Panc1 (cell line): Measurements from ENCODE around the gene PSEN2. TPM values are rescaled to one million over a fixed set of nuclear protein-coding genes. Genes with fewer than 3 reads are reported as not detected.

Source experiments
- ATAC-seq: fragments of 200-7000 bp; cut with Tn5 transposase; 2 replicates; pipeline ENCODE4 v1.9.1; 2020; ENCODE audit warnings: mild to moderate bottlenecking, moderate library complexity
- BruUV-seq: library from RNA; stranded (reverse); fragments of 400-500 nt; replicated peaks from 2 replicates; lab custom pipeline; 2021; lab: Mats Ljungman, UMichigan
- CTCF ChIA-PET: fragments of 300-600 bp; sonication (Branson Sonifier 250); formaldehyde crosslinking; loops from one replicate; lab custom pipeline; 2022; ENCODE audit warnings: antibody characterized with exemption; lab: Charles Lee
- POLR2A ChIA-PET: fragments of 300-600 bp; sonication (Branson Sonifier 250); formaldehyde crosslinking; loops from one replicate; lab custom pipeline; 2022; ENCODE audit warnings: antibody characterized with exemption; lab: Charles Lee
- DNase-seq: peaks from one replicate; pipeline ENCODE4 v3.0.0-alpha.2; 2010; ENCODE audit warnings: low read depth, low spot score
- H3K27ac ChIP-seq: 2 replicates; pipeline ENCODE4 v1.5.1; 2011; ENCODE audit warnings: mild to moderate bottlenecking, low read length, inconsistent platforms
- H3K27me3 ChIP-seq: fragments of 200-500 bp; sonication (Bioruptor generic); 2 replicates; pipeline ENCODE4 v1.6.0; 2014; ENCODE audit warnings: low read length, inconsistent platforms; ENCODE audit not compliant: control insufficient read depth, insufficient read depth
- H3K36me3 ChIP-seq: fragments of 200-500 bp; sonication (Bioruptor generic); 2 replicates; pipeline ENCODE4 v1.5.1; 2014; ENCODE audit warnings: inconsistent platforms, mild to moderate bottlenecking, low read length, moderate library complexity; ENCODE audit not compliant: control insufficient read depth, insufficient read depth
- H3K4me1 ChIP-seq: 2 replicates; pipeline ENCODE4 v1.5.1; 2011; ENCODE audit warnings: inconsistent platforms, mild to moderate bottlenecking, low read length, moderate library complexity; ENCODE audit not compliant: control insufficient read depth, insufficient read depth
- H3K4me3 ChIP-seq, 2 experiments: 2 replicates each; pipeline ENCODE4 v1.5.1; 2011 to 2012; ENCODE audit warnings: low read depth in 2 of 2, low read length in 2 of 2, mild to moderate bottlenecking in 2 of 2, inconsistent platforms in 1 of 2, moderate library complexity in 1 of 2
- H3K9me3 ChIP-seq: fragments of 200-500 bp; sonication (Bioruptor generic); 2 replicates; pipeline ENCODE4 v1.5.1; 2014; ENCODE audit warnings: low read depth, mild to moderate bottlenecking, inconsistent platforms, low read length, moderate library complexity; ENCODE audit not compliant: control insufficient read depth, insufficient read depth
- CTCF ChIP-seq: fragments of 450-650 bp; IDR thresholded peaks from 2 replicates; pipeline ENCODE4 v1.5.1; 2017; ENCODE audit warnings: mild to moderate bottlenecking
- POLR2AphosphoS5 ChIP-seq: IDR thresholded peaks from 2 replicates; pipeline ENCODE4 v1.6.1; 2012; ENCODE audit warnings: mild to moderate bottlenecking, low read depth, low read length, moderate library complexity
- REST ChIP-seq, 2 experiments: IDR thresholded peaks; 2 replicates each; pipeline ENCODE4 v1.6.1; 2011 to 2012; ENCODE audit warnings: low read depth in 2 of 2, control low read depth in 1 of 2, low read length in 1 of 2, mild to moderate bottlenecking in 1 of 2, moderate library complexity in 1 of 2; ENCODE audit not compliant: insufficient read depth in 1 of 2
- SIN3A ChIP-seq: IDR thresholded peaks from 2 replicates; pipeline ENCODE4 v1.6.1; 2012; ENCODE audit warnings: low read depth, mild to moderate bottlenecking, low read length, moderate library complexity, borderline replicate concordance; ENCODE audit not compliant: insufficient read depth
- TCF7L2 ChIP-seq: IDR thresholded peaks from 2 replicates; pipeline ENCODE4 v1.6.1; 2011; ENCODE audit warnings: mild to moderate bottlenecking, low read depth, low read length, inconsistent platforms
- in situ Hi-C: cut with HindIII; loops from 2 replicates; pipeline ENCODE4 v1.10.0; 2016; ENCODE audit warnings: low sequenced_read_pairs, low pct_unique_long_range_greater_than_20kb
- intact Hi-C: fragments of 100-400 bp; cut with micrococcal nuclease; formaldehyde crosslinking; loops from one replicate; pipeline ENCODE4 v1.10.0; 2022; ENCODE audit not compliant: unreplicated experiment
- total RNA-seq: library from RNA; stranded (reverse); gene quantifications from one replicate; pipeline ENCODE4 v1.2.1, GENCODE V29; 2021; ENCODE audit not compliant: unreplicated experiment

The PSEN2 gene
- total RNA-seq, 1 experiment from 2014 or later = 33.3 TPM

- no peaks in the 10 kb centered on the region for H3K27me3 ChIP-seq
- no peaks in the 10 kb centered on the region for H3K9me3 ChIP-seq
Observed at GRCh38 chr1:226884966-226885820, 14.8 kb downstream of the PSEN2 start.

More at GRCh38 chr1:226884966-226885820, 14.8 kb downstream of the PSEN2 start:
- ChIA-PET POLR2A (no interaction called here), CTCF (no interaction called here)
- no peak overlapping the region for H3K4me3 ChIP-seq
- DNase-seq = no peak
- H3K36me3 ChIP-seq = no peaks in the 10 kb centered on the region
- TF ChIP-seq REST (IDR thresholded peaks at IDR 0.05; ENCODE audit: insufficient read depth in 1 of 2, low read depth in 2 of 2, low read length in 1 of 2) = no peak
- no peak for TF ChIP-seq POLR2AphosphoS5
- TF ChIP-seq TCF7L2 = no peak
- no peak for TF ChIP-seq SIN3A
- TF ChIP-seq CTCF = no peak
- ATAC-seq = no peak
- BruUV-seq = no TSS peak
- no peaks in the 10 kb centered on the region for H3K4me1 ChIP-seq
- H3K27ac ChIP-seq = no peak overlapping the region
- in situ Hi-C loops (no loop called here), intact Hi-C loops (no loop called here)
